K562 (cell line): ENCODE data around the gene CD46. TPM values are rescaled to one million over a fixed set of nuclear protein-coding genes. Genes with fewer than 3 reads are reported as not detected.

Source experiments
- ADNP ChIP-seq: fragments of 200-800 bp; sonication (Bioruptor generic); IDR thresholded peaks from 2 replicates; pipeline ENCODE4 v1.6.1; 2016; ENCODE audit warnings: missing genetic modification characterization, missing compliant biosample characterization
- COPS2 ChIP-seq: fragments of 450-650 bp; conservative IDR thresholded peaks from 2 replicates; pipeline ENCODE4 v1.6.1; 2016; ENCODE audit warnings: mild to moderate bottlenecking, moderate library complexity
- ETS1 ChIP-seq: conservative IDR thresholded peaks from 2 replicates; pipeline ENCODE4 v1.6.1; 2011; ENCODE audit warnings: low read depth, mild to moderate bottlenecking, low read length; ENCODE audit not compliant: control insufficient read depth
- GTF2F1 ChIP-seq: IDR thresholded peaks from 2 replicates; pipeline ENCODE4 v1.6.1; 2011; ENCODE audit warnings: low read depth, low read length, improper control_type of control experiment
- HMG20A ChIP-seq: fragments of 450-650 bp; formaldehyde crosslinking; conservative IDR thresholded peaks from 2 replicates; pipeline ENCODE4 v1.4.0; 2020; ENCODE audit warnings: mild to moderate bottlenecking, mixed read lengths
- JUN ChIP-seq, 2 experiments: sonication (generic) in 1 of 2; formaldehyde crosslinking in 1 of 2; IDR thresholded peaks; 2 replicates each; pipeline versions ENCODE4 v1.6.1 to v1.8.0; 2012 to 2022; ENCODE audit warnings: borderline replicate concordance in 2 of 2, mild to moderate bottlenecking in 2 of 2, improper control_type of control experiment in 1 of 2, low read depth in 1 of 2, low read length in 1 of 2, missing genetic modification reagents in 1 of 2
- MAFF ChIP-seq: IDR thresholded peaks from 2 replicates; pipeline ENCODE4 v1.6.1; 2012; ENCODE audit warnings: low read length, improper control_type of control experiment
- MNT ChIP-seq, 2 experiments: fragments of 450-650 bp; conservative IDR thresholded peaks; 2 replicates each; pipeline ENCODE4 v1.6.1; 2017; ENCODE audit warnings: mild to moderate bottlenecking in 2 of 2, moderate library complexity in 2 of 2
- NBN ChIP-seq: fragments of 450-650 bp; IDR thresholded peaks from 2 replicates; pipeline ENCODE4 v1.6.1; 2016; ENCODE audit warnings: low read depth, mild to moderate bottlenecking
- NR2C2 ChIP-seq, 2 experiments: fragments of 200-800 bp in 1 of 2; sonication (Bioruptor generic) in 1 of 2; sonication (generic) in 1 of 2; formaldehyde crosslinking in 1 of 2; IDR thresholded peaks; 2 replicates each; pipeline versions ENCODE4 v1.6.1 to v1.8.0; 2016 to 2022; ENCODE audit warnings: mild to moderate bottlenecking in 1 of 2, missing compliant biosample characterization in 1 of 2, missing genetic modification characterization in 1 of 2, missing genetic modification reagents in 1 of 2
- RFX1 ChIP-seq: fragments of 450-650 bp; IDR thresholded peaks from 2 replicates; pipeline ENCODE4 v1.6.1; 2016; ENCODE audit warnings: mild to moderate bottlenecking, moderate library complexity
- RHOXF2B ChIP-seq: fragments of 250-450 bp; sonication (Bioruptor Pico); conservative IDR thresholded peaks from 2 replicates; pipeline ENCODE4 v1.5.1; 2021
- SAP30 ChIP-seq: fragments of 200-600 bp; sonication (generic); IDR thresholded peaks from 2 replicates; pipeline ENCODE4 v1.6.1; 2012; ENCODE audit warnings: borderline replicate concordance, low read depth, mild to moderate bottlenecking, moderate library complexity, low read length, control low read depth, inconsistent platforms; ENCODE audit not compliant: insufficient read depth, poor library complexity, severe bottlenecking
- SMAD2 ChIP-seq: fragments of 150-350 bp; IDR thresholded peaks from 2 replicates; pipeline ENCODE4 v1.6.1; 2014; ENCODE audit warnings: low read depth, mild to moderate bottlenecking, low read length
- SMAD4 ChIP-seq: fragments of 250-450 bp; sonication (Bioruptor Pico); conservative IDR thresholded peaks from 2 replicates; pipeline ENCODE4 v1.8.0; 2021; ENCODE audit warnings: inconsistent platforms, mild to moderate bottlenecking, moderate library complexity
- STAG1 ChIP-seq: sonication (generic); formaldehyde crosslinking; IDR thresholded peaks from 2 replicates; pipeline ENCODE4 v1.5.0; 2020; ENCODE audit warnings: missing genetic modification reagents, borderline replicate concordance
- TBL1XR1 ChIP-seq, 2 experiments: IDR thresholded peaks; 2 replicates each; pipeline ENCODE4 v1.6.1; 2012; ENCODE audit warnings: improper control_type of control experiment in 2 of 2, low read length in 2 of 2, mild to moderate bottlenecking in 1 of 2
- TBP ChIP-seq: optimal IDR thresholded peaks from 2 replicates; pipeline ENCODE3; 2011; ENCODE audit warnings: low read depth, low read length, improper control_type of control experiment
- U2AF1 ChIP-seq: fragments of 200-400 bp; formaldehyde crosslinking; optimal IDR thresholded peaks from 2 replicates; pipeline ENCODE3; 2017; ENCODE audit warnings: mild to moderate bottlenecking, low read depth, low read length, moderate library complexity
- ZNF232 ChIP-seq: sonication (generic); formaldehyde crosslinking; IDR thresholded peaks from 2 replicates; pipeline ENCODE4 v1.8.0; 2022; ENCODE audit warnings: mild to moderate bottlenecking, missing genetic modification reagents
- ZNF347 ChIP-seq: fragments of 450-650 bp; formaldehyde crosslinking; IDR thresholded peaks from 2 replicates; pipeline ENCODE4 v1.4.0; 2020; ENCODE audit warnings: low read depth, mild to moderate bottlenecking, moderate library complexity
- ZNF551 ChIP-seq: fragments of 250-450 bp; sonication (Bioruptor Pico); IDR thresholded peaks from 2 replicates; pipeline ENCODE4 v1.5.0; 2021; ENCODE audit warnings: mild to moderate bottlenecking, moderate library complexity
- ZNF717 ChIP-seq: fragments of 250-450 bp; sonication (Bioruptor Pico); IDR thresholded peaks from 2 replicates; pipeline ENCODE4 v1.5.0; 2021
- polyA plus RNA-seq, 8 experiments: library from polyadenylated mRNA; depleted of rRNA in 4 of 8; stranded (reverse) in 5 of 8; unstranded in 3 of 8; fragments of >200 nt; fragmentation: Nextera tagmentation in 2 of 8; fragmentation: Illumina TruSeq in 1 of 8; extraction: Ambion mirVana in 2 of 8; extraction: Trizol in 1 of 8; gene quantifications; 2 replicates each; pipeline versions ENCODE4 v1.2.1 to v1.2.3, GENCODE V29; 2011 to 2014; ENCODE audit warnings: inconsistent platforms in 1 of 8, missing spikeins in 1 of 8
- total RNA-seq, 7 experiments: library from RNA; depleted of rRNA in 6 of 7; stranded (reverse); fragments of >200 nt in 6 of 7; fragmentation: Illumina TruSeq in 2 of 7; extraction: Trizol in 2 of 7; gene quantifications; 2 replicates each; pipeline versions ENCODE4 v1.2.1 to v1.2.3, GENCODE V29; 2011 to 2021; ENCODE audit warnings: low replicate concordance in 1 of 7
- TF ChIP-seq, protein P1 (sequence below): fragments of 450-650 bp; formaldehyde crosslinking; IDR thresholded peaks from 2 replicates; pipeline ENCODE4 v1.4.0; 2022; ENCODE audit warnings: mild to moderate bottlenecking, moderate library complexity

Gene CD46
- total and polyA plus RNA-seq, 9 of the 15 experiments (the other 6 are each of a cell fraction or from before 2014, with no cell fraction given) = 87.9 to 374 (median 156) TPM

- no peak for TF ChIP-seq STAG1 (CRISPR knock-in tag)
- no peak for TF ChIP-seq ETS1
- no peak for TF ChIP-seq ZNF551
- TF ChIP-seq ZNF347 (CRISPR knock-in tag) = no peak
- 0 out of 2 replicates have a peak, but pooled peaks have one; percentile 59 for TF ChIP-seq JUN (IDR thresholded peaks at IDR 0.05; ENCODE audit: borderline replicate concordance, low read depth, low read length)
- no peak for TF ChIP-seq JUN (CRISPR knock-in tag; IDR thresholded peaks at IDR 0.05; ENCODE audit: borderline replicate concordance)
- TF ChIP-seq GTF2F1 = no peak
- TF ChIP-seq SAP30 = no peak
- no peak for TF ChIP-seq RHOXF2B (CRISPR knock-in tag)
- TF ChIP-seq SMAD2 = no peak
- no peak for TF ChIP-seq COPS2
- TF ChIP-seq TBP = no peak
- TF ChIP-seq, protein P1, sequence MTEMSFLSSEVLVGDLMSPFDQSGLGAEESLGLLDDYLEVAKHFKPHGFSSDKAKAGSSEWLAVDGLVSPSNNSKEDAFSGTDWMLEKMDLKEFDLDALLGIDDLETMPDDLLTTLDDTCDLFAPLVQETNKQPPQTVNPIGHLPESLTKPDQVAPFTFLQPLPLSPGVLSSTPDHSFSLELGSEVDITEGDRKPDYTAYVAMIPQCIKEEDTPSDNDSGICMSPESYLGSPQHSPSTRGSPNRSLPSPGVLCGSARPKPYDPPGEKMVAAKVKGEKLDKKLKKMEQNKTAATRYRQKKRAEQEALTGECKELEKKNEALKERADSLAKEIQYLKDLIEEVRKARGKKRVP = no peak
- TF ChIP-seq SMAD4 (CRISPR knock-in tag) = 0 out of 2 replicates have a peak, but pooled peaks have one; percentile 48
- no peak for TF ChIP-seq HMG20A (CRISPR knock-in tag)
- no peak for TF ChIP-seq RFX1
- TF ChIP-seq MAFF = no peak
- TF ChIP-seq MNT (conservative IDR thresholded peaks at IDR 0.05) = peak; percentile 65 to 79
- peak in 1 of 2 experiments; percentile 58; a peak in 2 of 4 replicates for TF ChIP-seq TBL1XR1 (IDR thresholded peaks at IDR 0.05; ENCODE audit: low read length in 2 of 2)
- TF ChIP-seq ZNF232 (CRISPR knock-in tag) = no peak
- TF ChIP-seq NR2C2 (CRISPR knock-in tag; IDR thresholded peaks at IDR 0.05) = no peak
- TF ChIP-seq NR2C2 (tag; IDR thresholded peaks at IDR 0.05) = no peak; the same call in 1 of the 2 replicates
- TF ChIP-seq NBN = peak; percentile 27; the same call in 1 of the 2 replicates
- no peak for TF ChIP-seq U2AF1
- TF ChIP-seq ADNP (tag) = no peak
- no peak for TF ChIP-seq ZNF717
Measured at GRCh38 chr1:207745839-207746767, 5.8 kb upstream of the CD46 start (continued).
